GM12873 (cell line): ENCODE measurements around the gene REEP3.

Experiments used
- CTCF ChIP-seq: IDR thresholded peaks from 2 replicates; pipeline ENCODE4 v1.5.1; 2012; ENCODE audit warnings: low read depth, mild to moderate bottlenecking, moderate library complexity, low read length, control low read depth; ENCODE audit not compliant: insufficient read depth; ENCODE audit errors: missing control alignments

The REEP3 gene

DNA sequence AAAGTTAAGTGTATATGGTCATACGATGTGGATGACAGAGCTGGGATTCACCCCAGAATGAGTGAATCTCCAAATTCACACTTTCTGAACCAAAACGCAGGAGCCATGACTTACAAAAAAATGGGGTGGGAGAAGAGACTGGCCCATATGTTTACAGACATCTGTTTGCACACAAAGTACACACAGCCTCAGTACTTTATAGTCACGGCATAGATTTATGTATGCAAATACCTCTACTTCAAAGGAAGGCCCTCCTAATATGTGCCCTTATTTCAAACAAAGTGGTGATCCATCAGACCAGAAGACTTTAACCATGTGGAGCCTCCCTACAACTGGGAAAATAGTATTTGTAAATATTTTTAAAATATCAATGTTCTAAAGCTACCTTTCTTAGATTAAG is 33.2 kb upstream of the REEP3 start:
- TF ChIP-seq CTCF, result no peak

GRCh38 chr10:63489838-63490237 is 31.4 kb upstream of the REEP3 start:
- no peak for TF ChIP-seq CTCF

GRCh38 chr10:63491588-63492316 is 29.4 kb upstream of the REEP3 start:
- no peak for TF ChIP-seq CTCF

GRCh38 chr10:63493004-63493403 is 28.2 kb upstream of the REEP3 start:
- no peak for TF ChIP-seq CTCF

DNA sequence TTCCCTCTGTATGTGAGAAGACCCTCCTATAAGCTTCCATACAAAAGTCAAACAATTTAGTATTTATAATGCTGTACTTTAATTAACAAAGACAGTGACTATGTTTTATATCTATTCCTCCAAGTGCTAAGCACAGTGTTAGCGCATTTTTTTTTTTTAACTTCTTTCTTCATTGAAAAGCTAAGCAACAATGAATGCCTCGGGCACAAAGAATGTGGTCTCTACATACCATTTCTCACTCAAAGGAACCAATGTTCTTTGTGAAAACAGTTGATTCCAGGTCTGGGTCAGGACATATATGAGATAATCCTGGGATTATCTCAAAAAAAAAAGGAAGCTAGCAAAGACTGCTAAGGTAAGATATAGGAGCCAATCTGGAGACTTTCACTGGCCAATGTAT is 26.2 kb upstream of the REEP3 start:
- no peak for TF ChIP-seq CTCF

- TF ChIP-seq CTCF, result no peak
These were observed 24.6 kb upstream of the REEP3 start for GRCh38 chr10:63496561-63496960.

- no peak for TF ChIP-seq CTCF
These were observed 23.9 kb upstream of the REEP3 start for GRCh38 chr10:63497321-63497720.
